ENCODE results near the gene FBXO24. TPM values are rescaled to one million over a fixed set of nuclear protein-coding genes. Genes with fewer than 3 reads are reported as not detected.

Gene FBXO24
- total RNA-seq, 4 donors from 2014 or later = 0.15 to 4.3 (median 0.99) TPM

DNA sequence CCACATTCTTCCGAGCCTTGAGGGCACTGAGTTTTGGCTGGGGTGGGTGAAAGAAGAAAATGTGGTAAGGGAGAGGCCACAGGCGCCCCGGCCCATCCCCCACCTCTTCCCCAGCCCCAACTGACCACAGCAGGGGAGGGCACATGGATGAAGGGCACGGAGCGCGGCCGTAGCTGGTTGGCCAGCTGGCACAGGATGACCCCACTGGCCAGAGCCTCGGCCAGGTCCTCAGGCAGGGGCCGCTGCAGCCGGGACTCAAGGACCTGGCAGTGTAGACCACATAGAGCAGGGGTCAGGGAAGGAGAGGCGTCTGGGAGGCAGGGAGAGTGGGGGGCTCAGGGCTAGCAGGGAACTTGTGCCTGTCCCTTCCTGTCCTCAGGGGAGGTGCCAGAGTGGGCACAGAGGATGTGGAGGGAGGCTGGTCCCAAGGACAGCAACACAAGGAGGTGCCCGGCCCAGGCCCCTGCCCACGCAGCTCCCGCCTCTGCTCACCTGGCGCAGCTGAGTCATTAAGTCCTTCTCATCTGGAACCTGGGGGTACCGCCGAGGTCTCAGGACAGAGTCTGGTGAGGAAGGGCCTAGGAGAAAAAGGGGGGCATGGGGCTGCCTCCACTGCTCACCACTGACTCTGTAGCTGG, 10.3 kb upstream of the FBXO24 start:
- intact Hi-C loops (cut with DNase I; ENCODE audit: low total_unique reads) = no loop called here
- WGBS, 2 donors = 86 to 88% methylated on average over 17 of the region's 17 CpGs
- H3K4me3 ChIP-seq (ENCODE audit: low read depth, poor library complexity, severe bottlenecking) = no peak overlapping the region
- no peak for TF ChIP-seq POLR2A (IDR thresholded peaks at IDR 0.05)
- TF ChIP-seq, protein P1, sequence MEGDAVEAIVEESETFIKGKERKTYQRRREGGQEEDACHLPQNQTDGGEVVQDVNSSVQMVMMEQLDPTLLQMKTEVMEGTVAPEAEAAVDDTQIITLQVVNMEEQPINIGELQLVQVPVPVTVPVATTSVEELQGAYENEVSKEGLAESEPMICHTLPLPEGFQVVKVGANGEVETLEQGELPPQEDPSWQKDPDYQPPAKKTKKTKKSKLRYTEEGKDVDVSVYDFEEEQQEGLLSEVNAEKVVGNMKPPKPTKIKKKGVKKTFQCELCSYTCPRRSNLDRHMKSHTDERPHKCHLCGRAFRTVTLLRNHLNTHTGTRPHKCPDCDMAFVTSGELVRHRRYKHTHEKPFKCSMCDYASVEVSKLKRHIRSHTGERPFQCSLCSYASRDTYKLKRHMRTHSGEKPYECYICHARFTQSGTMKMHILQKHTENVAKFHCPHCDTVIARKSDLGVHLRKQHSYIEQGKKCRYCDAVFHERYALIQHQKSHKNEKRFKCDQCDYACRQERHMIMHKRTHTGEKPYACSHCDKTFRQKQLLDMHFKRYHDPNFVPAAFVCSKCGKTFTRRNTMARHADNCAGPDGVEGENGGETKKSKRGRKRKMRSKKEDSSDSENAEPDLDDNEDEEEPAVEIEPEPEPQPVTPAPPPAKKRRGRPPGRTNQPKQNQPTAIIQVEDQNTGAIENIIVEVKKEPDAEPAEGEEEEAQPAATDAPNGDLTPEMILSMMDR (IDR thresholded peaks at IDR 0.05) = no peak
- no peak for DNase-seq (ENCODE audit: low spot score in 2 of 2)

DNA sequence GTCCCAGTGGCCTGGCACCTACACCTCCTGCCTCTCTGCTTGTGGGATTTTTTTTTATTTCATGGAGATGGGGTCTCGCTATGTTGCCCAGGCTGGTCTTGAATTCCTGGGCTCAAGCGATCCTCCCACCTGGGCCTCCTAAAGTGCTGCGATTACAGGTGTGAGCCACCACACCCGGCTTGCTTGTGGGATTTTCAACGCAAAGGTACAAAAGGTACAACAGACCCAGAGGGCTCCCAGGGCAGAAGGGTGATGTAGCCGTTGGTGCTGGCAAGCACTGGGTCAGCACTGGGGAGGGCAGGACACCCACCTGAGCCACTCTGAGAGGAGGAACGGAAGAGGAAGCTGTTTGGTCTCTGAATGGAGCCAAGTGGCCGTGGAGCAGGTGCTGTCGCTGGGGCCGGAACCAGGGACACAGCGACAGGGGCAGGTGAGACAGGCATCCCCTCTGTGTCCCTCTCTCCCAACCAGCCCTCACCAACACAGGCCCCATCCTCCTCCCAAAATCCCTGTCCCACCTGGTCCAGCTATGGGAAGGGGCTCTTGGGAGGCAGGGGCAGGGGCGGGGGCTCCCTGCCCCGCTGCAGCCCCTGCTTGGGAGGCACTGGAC, 9.6 kb upstream of the FBXO24 start:
- intact Hi-C loops (cut with DNase I; ENCODE audit: low total_unique reads) = no loop called here
- no peak for DNase-seq (ENCODE audit: low spot score in 2 of 2)
- 91 to 94% methylated on average over 13 of the region's 13 CpGs for WGBS, 2 donors
- TF ChIP-seq, protein P1 (IDR thresholded peaks at IDR 0.05) = no peak
- TF ChIP-seq POLR2A (IDR thresholded peaks at IDR 0.05) = no peak
- H3K4me3 ChIP-seq (ENCODE audit: low read depth, poor library complexity, severe bottlenecking) = no peak overlapping the region

DNA sequence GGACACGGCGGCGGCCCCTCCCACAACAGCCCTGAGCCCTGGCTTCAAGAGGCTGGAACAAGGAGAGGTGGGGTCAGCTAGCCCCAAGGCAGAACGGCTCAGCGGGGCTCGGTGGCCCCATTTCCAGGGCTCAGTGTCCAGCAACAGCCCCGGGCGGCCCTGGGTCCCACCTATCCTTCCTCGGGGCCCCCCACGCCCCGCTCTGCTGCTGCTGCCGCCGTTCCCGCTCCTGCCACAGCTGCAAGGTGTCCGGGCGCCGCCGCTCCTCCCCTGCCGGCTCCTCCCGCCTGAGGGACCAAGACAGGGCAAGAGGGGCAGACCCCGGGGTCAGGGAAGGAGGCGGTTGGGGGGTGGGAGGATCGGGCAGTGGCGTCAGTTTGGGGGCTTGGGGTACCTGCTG, 9.0 kb upstream of the FBXO24 start:
- no peak overlapping the region for H3K4me3 ChIP-seq (ENCODE audit: low read depth, poor library complexity, severe bottlenecking)
- intact Hi-C loops (cut with DNase I; ENCODE audit: low total_unique reads) = no loop called here
- DNase-seq (ENCODE audit: low spot score in 2 of 2) = no peak
- 93 to 95% methylated on average over 23 to 24 of the region's 24 CpGs for WGBS, 2 donors
- no peak for TF ChIP-seq POLR2A (IDR thresholded peaks at IDR 0.05)
- TF ChIP-seq, protein P1 (IDR thresholded peaks at IDR 0.05) = no peak

DNA sequence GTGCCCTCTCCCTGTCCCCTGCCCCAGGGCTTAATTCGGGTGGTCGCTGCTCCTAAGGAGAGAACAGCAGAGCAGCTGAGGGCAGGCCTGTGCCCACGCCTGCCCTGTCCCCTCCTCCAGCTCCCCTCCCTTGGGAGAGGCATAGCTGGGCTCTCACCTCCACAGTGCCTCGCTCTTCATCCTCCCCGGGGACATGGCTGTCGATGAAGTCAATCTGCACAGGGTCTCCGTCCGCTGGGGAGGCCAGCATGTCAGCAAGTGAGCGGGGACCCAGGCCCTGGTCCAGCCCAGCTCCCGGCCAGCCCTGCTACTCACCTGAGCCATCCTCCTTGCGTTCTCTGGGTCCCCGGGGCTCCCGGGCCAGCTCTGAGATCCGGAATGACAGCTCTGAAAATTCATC, 8.6 kb upstream of the FBXO24 start:
- no peak for TF ChIP-seq POLR2A (IDR thresholded peaks at IDR 0.05)
- TF ChIP-seq, protein P1 (IDR thresholded peaks at IDR 0.05) = no peak
- intact Hi-C loops (cut with DNase I; ENCODE audit: low total_unique reads) = no loop called here
- DNase-seq (ENCODE audit: low spot score in 2 of 2) = no peak
- H3K4me3 ChIP-seq (ENCODE audit: low read depth, poor library complexity, severe bottlenecking) = no peak overlapping the region
- WGBS, 2 donors = 93 to 94% methylated on average over 12 to 14 of the region's 14 CpGs

DNA sequence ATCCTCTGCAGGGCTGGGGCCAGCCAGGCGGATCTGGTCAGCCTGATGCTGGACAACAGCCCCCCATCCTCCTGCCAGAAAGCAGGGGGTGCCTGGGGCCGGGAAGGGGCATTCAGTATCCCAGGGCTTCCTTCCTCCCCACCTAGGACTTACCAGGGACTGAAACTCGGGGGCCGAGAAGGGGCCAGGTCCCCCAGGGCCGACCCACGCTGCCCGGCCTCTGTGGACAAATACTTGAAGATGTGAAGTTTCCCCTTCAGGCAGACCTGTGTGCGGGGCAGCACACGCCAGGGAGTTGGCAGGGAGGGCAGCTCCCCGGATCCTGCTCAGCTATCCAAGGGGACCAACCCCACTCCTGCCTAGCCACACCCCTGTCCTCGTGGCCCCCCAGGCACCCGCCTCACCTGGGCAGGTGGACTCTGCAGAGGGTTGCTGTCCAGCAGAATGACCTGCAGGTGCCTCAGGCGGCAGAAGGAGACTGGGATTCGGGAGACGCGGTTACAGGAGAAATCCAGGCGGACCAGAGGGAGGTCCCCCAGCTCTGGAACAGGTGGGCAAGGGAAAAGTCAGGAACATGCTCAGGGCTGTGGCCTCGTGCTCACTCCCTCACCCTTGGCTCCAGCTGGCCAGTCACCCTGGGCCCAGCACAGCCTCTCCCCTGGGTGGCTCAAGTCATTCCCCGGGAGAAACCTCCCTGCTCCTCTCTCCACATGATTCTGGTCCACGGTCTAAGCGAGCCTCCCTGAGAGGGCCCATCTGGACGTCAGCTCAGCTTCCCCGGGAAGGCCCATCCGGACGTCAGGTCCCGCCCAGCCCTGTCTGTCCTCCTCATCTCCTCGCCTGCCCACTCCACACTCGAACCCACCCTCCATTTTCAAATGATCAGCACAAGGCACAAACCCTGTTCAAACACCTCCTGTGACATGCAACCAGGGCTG, 7.6 kb upstream of the FBXO24 start:
- intact Hi-C loops (cut with DNase I; ENCODE audit: low total_unique reads) = no loop called here
- no peak for DNase-seq (ENCODE audit: low spot score in 2 of 2)
- TF ChIP-seq POLR2A (IDR thresholded peaks at IDR 0.05) = no peak
- TF ChIP-seq, protein P1 (IDR thresholded peaks at IDR 0.05) = no peak
- no peak overlapping the region for H3K4me3 ChIP-seq (ENCODE audit: low read depth, poor library complexity, severe bottlenecking)
- WGBS, 2 donors = 94% methylated on average over 25 to 28 of the region's 28 CpGs

Measured in lower leg skin (tissue), 4 donors.